ENCODE results near the gene GOSR2. TPM values are rescaled to one million over a fixed set of nuclear protein-coding genes. Genes with fewer than 3 reads are reported as not detected.

Gene GOSR2
- total and polyA plus RNA-seq, 9 of the 15 experiments (the other 6 are each of a cell fraction or from before 2014, with no cell fraction given), result 32.7 to 96.3 (median 48.9) TPM

DNA sequence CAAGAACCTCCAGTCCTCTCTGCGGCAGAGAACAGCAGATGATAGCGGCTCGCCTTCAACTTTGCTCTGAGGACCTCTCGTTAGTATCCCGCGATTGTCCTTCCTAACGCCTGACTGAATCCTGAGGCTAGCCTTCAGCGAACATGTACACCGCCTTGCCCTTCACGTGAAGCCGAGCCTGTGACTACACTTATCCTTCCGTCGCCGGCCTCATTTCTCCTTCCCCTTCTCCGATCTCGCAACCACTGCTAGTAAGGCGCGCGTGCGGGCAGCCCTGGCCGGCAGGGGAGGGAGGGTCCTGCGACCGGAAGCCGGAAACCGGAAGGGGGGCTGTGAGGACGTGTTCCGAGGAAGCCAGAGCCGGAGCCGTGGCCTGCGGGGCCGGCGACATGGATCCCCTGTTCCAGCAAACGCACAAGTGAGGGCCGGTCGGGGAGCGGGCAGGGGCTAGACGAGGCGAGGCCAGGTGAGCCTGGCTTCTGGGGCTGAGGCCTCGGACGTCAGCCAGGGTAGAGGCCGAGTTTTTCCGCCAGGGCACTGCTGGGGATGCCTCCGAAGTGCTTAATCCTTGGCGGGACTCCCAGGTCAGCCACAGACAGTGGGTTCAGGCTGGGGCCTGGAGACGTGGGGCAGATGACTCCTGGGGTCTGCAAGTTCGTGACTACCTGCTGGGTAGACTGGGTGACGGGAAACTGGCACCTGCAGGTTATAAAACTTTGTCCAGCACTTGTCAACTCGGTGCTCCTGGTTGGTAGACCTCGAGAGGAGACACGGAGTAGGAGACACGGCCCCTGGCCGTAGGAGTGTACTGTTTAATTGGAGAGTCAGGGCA lies at the start of gene GOSR2 (continued):
- TF ChIP-seq ZNF436 (CRISPR knock-in tag; IDR thresholded peaks at IDR 0.05), result no peak
- 0 out of 2 replicates have a peak, but pooled peaks have one; percentile 63 for TF ChIP-seq NR1H2 (CRISPR knock-in tag; IDR thresholded peaks at IDR 0.05)
- TF ChIP-seq TAF9B (IDR thresholded peaks at IDR 0.05; ENCODE audit: partially characterized antibody), result peak; percentile 86
- TF ChIP-seq ZNF232 (CRISPR knock-in tag; IDR thresholded peaks at IDR 0.05), result peak; percentile 56; the same call in 1 of the 2 replicates
- TF ChIP-seq NFXL1 (CRISPR knock-in tag; IDR thresholded peaks at IDR 0.05), result no peak
- TF ChIP-seq PHF20 (IDR thresholded peaks at IDR 0.05; ENCODE audit: partially characterized antibody), result peak; percentile 92
- TF ChIP-seq, protein P1, sequence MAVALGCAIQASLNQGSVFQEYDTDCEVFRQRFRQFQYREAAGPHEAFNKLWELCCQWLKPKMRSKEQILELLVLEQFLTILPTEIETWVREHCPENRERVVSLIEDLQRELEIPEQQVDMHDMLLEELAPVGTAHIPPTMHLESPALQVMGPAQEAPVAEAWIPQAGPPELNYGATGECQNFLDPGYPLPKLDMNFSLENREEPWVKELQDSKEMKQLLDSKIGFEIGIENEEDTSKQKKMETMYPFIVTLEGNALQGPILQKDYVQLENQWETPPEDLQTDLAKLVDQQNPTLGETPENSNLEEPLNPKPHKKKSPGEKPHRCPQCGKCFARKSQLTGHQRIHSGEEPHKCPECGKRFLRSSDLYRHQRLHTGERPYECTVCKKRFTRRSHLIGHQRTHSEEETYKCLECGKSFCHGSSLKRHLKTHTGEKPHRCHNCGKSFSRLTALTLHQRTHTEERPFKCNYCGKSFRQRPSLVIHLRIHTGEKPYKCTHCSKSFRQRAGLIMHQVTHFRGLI (CRISPR knock-in tag; IDR thresholded peaks at IDR 0.05), result no peak
- no peak for TF ChIP-seq HNRNPK (IDR thresholded peaks at IDR 0.05; ENCODE audit: low read depth, low read length, poor library complexity, severe bottlenecking)
- TF ChIP-seq THRAP3 (IDR thresholded peaks at IDR 0.05; ENCODE audit: borderline replicate concordance), result no peak
- no peak for TF ChIP-seq NFE2L1 (tag; IDR thresholded peaks at IDR 0.05; ENCODE audit: borderline replicate concordance, low read depth)
- peak; percentile 92 for TF ChIP-seq ELF4 (CRISPR knock-in tag; IDR thresholded peaks at IDR 0.05)
- no peak; the same call in 1 of the 2 replicates for TF ChIP-seq ZNF134 (CRISPR knock-in tag; conservative IDR thresholded peaks at IDR 0.05)
- TF ChIP-seq ZNF589 (CRISPR knock-in tag; IDR thresholded peaks at IDR 0.05; ENCODE audit: low read depth), result peak; percentile 53; the same call in 1 of the 2 replicates
- TF ChIP-seq, protein P2, sequence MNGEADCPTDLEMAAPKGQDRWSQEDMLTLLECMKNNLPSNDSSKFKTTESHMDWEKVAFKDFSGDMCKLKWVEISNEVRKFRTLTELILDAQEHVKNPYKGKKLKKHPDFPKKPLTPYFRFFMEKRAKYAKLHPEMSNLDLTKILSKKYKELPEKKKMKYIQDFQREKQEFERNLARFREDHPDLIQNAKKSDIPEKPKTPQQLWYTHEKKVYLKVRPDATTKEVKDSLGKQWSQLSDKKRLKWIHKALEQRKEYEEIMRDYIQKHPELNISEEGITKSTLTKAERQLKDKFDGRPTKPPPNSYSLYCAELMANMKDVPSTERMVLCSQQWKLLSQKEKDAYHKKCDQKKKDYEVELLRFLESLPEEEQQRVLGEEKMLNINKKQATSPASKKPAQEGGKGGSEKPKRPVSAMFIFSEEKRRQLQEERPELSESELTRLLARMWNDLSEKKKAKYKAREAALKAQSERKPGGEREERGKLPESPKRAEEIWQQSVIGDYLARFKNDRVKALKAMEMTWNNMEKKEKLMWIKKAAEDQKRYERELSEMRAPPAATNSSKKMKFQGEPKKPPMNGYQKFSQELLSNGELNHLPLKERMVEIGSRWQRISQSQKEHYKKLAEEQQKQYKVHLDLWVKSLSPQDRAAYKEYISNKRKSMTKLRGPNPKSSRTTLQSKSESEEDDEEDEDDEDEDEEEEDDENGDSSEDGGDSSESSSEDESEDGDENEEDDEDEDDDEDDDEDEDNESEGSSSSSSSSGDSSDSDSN (IDR thresholded peaks at IDR 0.05; ENCODE audit: borderline replicate concordance in 1 of 2, low read depth in 2 of 2, low read length in 2 of 2), result peak in 1 of 2 experiments; percentile 47; a peak in 1 of 4 replicates
- no peak for TF ChIP-seq KLF16 (IDR thresholded peaks at IDR 0.05)
- TF ChIP-seq ZBTB8A (IDR thresholded peaks at IDR 0.05; ENCODE audit: partially characterized antibody), result no peak
- no peak for TF ChIP-seq BCL6 (CRISPR knock-in tag; IDR thresholded peaks at IDR 0.05)
- peak; percentile 44; the same call in 1 of the 2 replicates for TF ChIP-seq LEF1 (IDR thresholded peaks at IDR 0.05)
- TF ChIP-seq, protein P3, sequence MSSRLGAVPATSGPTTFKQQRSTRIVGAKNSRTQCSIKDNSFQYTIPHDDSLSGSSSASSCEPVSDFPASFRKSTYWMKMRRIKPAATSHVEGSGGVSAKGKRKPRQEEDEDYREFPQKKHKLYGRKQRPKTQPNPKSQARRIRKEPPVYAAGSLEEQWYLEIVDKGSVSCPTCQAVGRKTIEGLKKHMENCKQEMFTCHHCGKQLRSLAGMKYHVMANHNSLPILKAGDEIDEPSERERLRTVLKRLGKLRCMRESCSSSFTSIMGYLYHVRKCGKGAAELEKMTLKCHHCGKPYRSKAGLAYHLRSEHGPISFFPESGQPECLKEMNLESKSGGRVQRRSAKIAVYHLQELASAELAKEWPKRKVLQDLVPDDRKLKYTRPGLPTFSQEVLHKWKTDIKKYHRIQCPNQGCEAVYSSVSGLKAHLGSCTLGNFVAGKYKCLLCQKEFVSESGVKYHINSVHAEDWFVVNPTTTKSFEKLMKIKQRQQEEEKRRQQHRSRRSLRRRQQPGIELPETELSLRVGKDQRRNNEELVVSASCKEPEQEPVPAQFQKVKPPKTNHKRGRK (tag; IDR thresholded peaks at IDR 0.05), result no peak
- peak; percentile 94 for TF ChIP-seq ZFX (CRISPR knock-in tag; IDR thresholded peaks at IDR 0.05)
- TF ChIP-seq DDX20 (tag; IDR thresholded peaks at IDR 0.05; ENCODE audit: low read depth), result no peak
- no peak for TF ChIP-seq KLF6 (CRISPR knock-in tag; IDR thresholded peaks at IDR 0.05; ENCODE audit: borderline replicate concordance)
- TF ChIP-seq SRSF1 (IDR thresholded peaks at IDR 0.05; ENCODE audit: low read depth, low read length), result 0 out of 2 replicates have a peak, but pooled peaks have one; percentile 80
- no peak for TF ChIP-seq IFI16 (CRISPR knock-in tag; IDR thresholded peaks at IDR 0.05)
